Measurements from ENCODE around the gene ABHD5. TPM values are rescaled to one million over a fixed set of nuclear protein-coding genes. Genes with fewer than 3 reads are reported as not detected.
"Not testable (repeated sequence)": the region's sequence is repeated elsewhere in the genome, so short reads cannot be mapped to it uniquely, and the experiment has no call there.

The ABHD5 gene
- total and polyA plus RNA-seq, 2 of the 8 experiments (the other 6 are each of a cell fraction or from before 2014, with no cell fraction given) = 10.5 to 16.4 TPM

DNA sequence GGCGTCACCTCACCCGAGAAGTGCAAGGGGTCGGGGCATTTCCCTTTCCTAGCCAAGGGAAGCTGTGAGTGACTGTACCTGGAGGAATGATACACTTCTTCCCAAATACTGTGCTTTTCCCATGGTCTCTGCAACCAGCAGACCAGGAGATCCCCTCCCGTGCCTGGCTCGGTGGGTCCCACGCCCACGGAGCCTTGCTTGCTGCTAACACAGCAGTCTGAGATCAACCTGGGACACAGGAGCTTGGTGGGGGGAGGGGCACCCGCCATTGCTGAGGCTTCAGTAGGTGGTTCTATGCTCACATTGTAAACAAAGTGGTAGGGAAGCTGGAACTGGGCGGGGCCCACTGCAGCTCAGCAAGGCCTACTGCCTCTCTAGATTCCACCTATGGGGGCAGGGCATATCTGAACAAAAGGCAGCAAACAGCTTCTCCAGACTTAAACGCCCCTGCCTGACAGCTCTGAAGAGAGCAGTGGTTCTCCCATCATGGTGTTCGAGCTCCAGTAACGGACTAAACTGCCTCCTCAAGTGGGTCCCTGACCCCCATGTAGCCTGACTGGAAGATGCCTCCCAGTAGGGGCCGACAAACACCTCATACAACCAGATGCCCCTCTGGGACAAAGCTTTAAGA is 31.4 kb upstream of the ABHD5 start (continued):
- TF ChIP-seq TBP (IDR thresholded peaks at IDR 0.05; ENCODE audit: low read depth, low read length) (no peak), BCL11A (IDR thresholded peaks at IDR 0.05; ENCODE audit: low read depth in 2 of 2, low read length in 2 of 2) (no peak)

DNA sequence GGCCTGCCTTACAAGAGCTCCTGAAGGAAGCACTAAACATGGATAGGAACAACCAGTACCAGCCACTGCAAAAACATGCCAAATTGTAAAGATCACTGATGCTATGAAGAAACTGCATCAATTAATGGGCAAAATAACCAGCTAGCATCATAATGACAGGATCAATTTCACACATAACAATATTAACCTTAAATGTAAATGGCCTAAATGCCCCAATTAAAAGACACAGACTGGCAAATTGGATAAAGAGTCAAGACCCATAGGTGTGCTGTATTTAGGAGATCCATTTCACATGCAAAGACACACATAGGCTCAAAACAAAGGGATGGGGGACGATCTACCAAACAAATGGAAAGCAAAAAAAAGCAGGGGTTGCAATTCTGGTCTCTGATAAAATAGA is 29.4 kb upstream of the ABHD5 start:
- H3K79me2 ChIP-seq (ENCODE audit: control insufficient read depth in 1 of 2, insufficient read depth in 2 of 2, low read length in 2 of 2); H2AFZ ChIP-seq (ENCODE audit: low read length); H2BK15ac ChIP-seq (ENCODE audit: low read length); H3K9me3 ChIP-seq (ENCODE audit: insufficient read depth in 2 of 2, low read depth in 1 of 2, low read length in 1 of 2); H3K18ac ChIP-seq (ENCODE audit: extremely low read depth, low read length); H3K9ac ChIP-seq (replicated peaks in 1 of 4; ENCODE audit: extremely low read depth in 1 of 4, low read depth in 3 of 4, low read length in 3 of 4); H3K4me2 ChIP-seq (ENCODE audit: insufficient read depth in 1 of 2, low read depth in 2 of 2, low read length in 2 of 2); DNase-seq (ENCODE audit: low read depth in 1 of 2, low spot score in 2 of 2); H4K8ac ChIP-seq (ENCODE audit: extremely low read depth, insufficient read depth, low read length); H2BK12ac ChIP-seq (ENCODE audit: low read depth, low read length); H3K23ac ChIP-seq (ENCODE audit: insufficient read length); H3K27ac ChIP-seq (ENCODE audit: low read depth, low read length); H3K27me3 ChIP-seq (replicated peaks in 1 of 4; ENCODE audit: control insufficient read depth in 3 of 4, extremely low read depth in 1 of 4, insufficient read depth in 3 of 4, low read length in 3 of 4); H4K20me1 ChIP-seq (replicated peaks in 1 of 2; ENCODE audit: control insufficient read depth in 1 of 2, insufficient read depth in 2 of 2, low read length in 2 of 2); H2BK5ac ChIP-seq (ENCODE audit: low read depth, low read length); FAIRE-seq; H3K36me3 ChIP-seq (ENCODE audit: control insufficient read depth in 2 of 4, insufficient read depth in 4 of 4, low read length in 3 of 4); H4K91ac ChIP-seq (replicated peaks; ENCODE audit: insufficient read length, low read length); H2AK5ac ChIP-seq (ENCODE audit: low read depth, low read length); H2BK120ac ChIP-seq (replicated peaks; ENCODE audit: low read depth, low read length); H3K4ac ChIP-seq (replicated peaks; ENCODE audit: insufficient read length, low read depth, low read length); H3K56ac ChIP-seq (replicated peaks; ENCODE audit: insufficient read length, low read depth, low read length); H3K23me2 ChIP-seq (ENCODE audit: low read depth, low read length); H3K79me1 ChIP-seq (ENCODE audit: low read depth, low read length); H3K4me3 ChIP-seq (ENCODE audit: extremely low read depth in 1 of 4, insufficient read depth in 2 of 4, low read depth in 3 of 4, low read length in 4 of 4); H3K4me1 ChIP-seq (replicated peaks in 1 of 4; ENCODE audit: control insufficient read depth in 3 of 4, insufficient read depth in 4 of 4, low read length in 3 of 4); POLR2A ChIA-PET (ENCODE audit: partially characterized antibody); H3K14ac ChIP-seq (ENCODE audit: insufficient read length); H2BK20ac ChIP-seq (ENCODE audit: low read length); H4K5ac ChIP-seq (ENCODE audit: insufficient read length, low read depth, low read length): not testable (repeated sequence)
- CTCF ChIA-PET (ENCODE audit: partially characterized antibody) = interaction anchor here (1.3 kb wide), 1 partner anchor 80 kb away, joined by 3 read pairs; no protein-coding TSS in a partner anchor
- WGBS, 2 experiments (ENCODE audit: extremely low coverage in 1 of 2, insufficient coverage in 1 of 2, insufficient read length in 1 of 2, insufficient replicate concordance in 2 of 2, low coverage in 1 of 2, low lambda C conversion rate in 2 of 2, missing lambda C conversion rate in 1 of 2) = 92% methylated on average over 1 of the region's 1 CpG; no CpG with 5 or more reads in 1 of the 2 experiments
